Activated gamma-delta T cell treated with anti-CD3 and anti-CD28 coated beads, Interleukin-2, amount 50 U/mL, for 16 hours (primary cell): ENCODE measurements around the gene RWDD2A.

Source experiments
- DNase-seq: peaks from one replicate; pipeline ENCODE4 v3.0.0-alpha.2; 2020; ENCODE audit warnings: low read depth

RWDD2A gene

GRCh38 chr6:83198486-83199172 lies 5.5 kb downstream of the RWDD2A start:
- no peak for DNase-seq

- no peak for DNase-seq
Measured at GRCh38 chr6:83199173-83199862, 6.2 kb downstream of the RWDD2A start.

- no peak for DNase-seq
Measured at GRCh38 chr6:83199863-83200225, 6.7 kb downstream of the RWDD2A start.

- DNase-seq, result no peak
Measured at GRCh38 chr6:83202031-83202430, 8.9 kb downstream of the RWDD2A start.

- peak; percentile 38 for DNase-seq
Measured at GRCh38 chr6:83215131-83216047, 22.2 kb downstream of the RWDD2A start.

GRCh38 chr6:83216806-83217205 lies 23.6 kb downstream of the RWDD2A start:
- no peak for DNase-seq

GRCh38 chr6:83218646-83219045 lies 25.5 kb downstream of the RWDD2A start:
- no peak for DNase-seq

GRCh38 chr6:83220121-83220520 lies 27.0 kb downstream of the RWDD2A start:
- no peak for DNase-seq

- no peak for DNase-seq
Measured at GRCh38 chr6:83221276-83221675, 28.1 kb downstream of the RWDD2A start.

- DNase-seq, result no peak
Measured at GRCh38 chr6:83221889-83222479, 28.8 kb downstream of the RWDD2A start.

- no peak for DNase-seq
Measured at GRCh38 chr6:83226517-83226916, 33.4 kb downstream of the RWDD2A start.

GRCh38 chr6:83231146-83231545 lies 38.0 kb downstream of the RWDD2A start:
- DNase-seq, result no peak

- no peak for DNase-seq
Measured at GRCh38 chr6:83247471-83247870, 54.3 kb downstream of the RWDD2A start.
